ENCODE measurements around the gene TBXAS1. TPM values are rescaled to one million over a fixed set of nuclear protein-coding genes. Genes with fewer than 3 reads are reported as not detected.

The TBXAS1 gene
- total RNA-seq, 1 experiment from 2014 or later = 2.2 TPM

GRCh38 chr7:139981511-139981895 lies 152.4 kb downstream of the TBXAS1 start:
- H4K20me1 ChIP-seq (ENCODE audit: insufficient read depth) = no peaks in the 10 kb centered on the region
- no peak overlapping the region for H3K27ac ChIP-seq
- no peaks in the 10 kb centered on the region for H3K27me3 ChIP-seq (ENCODE audit: insufficient read depth, low read depth)
- CTCF ChIA-PET = no interaction called here
- no peaks in the 10 kb centered on the region for H3K36me3 ChIP-seq (ENCODE audit: low read depth)
- no peak overlapping the region for H3K4me2 ChIP-seq
- H3F3A ChIP-seq (ENCODE audit: insufficient read depth, low read depth) = no peaks in the 10 kb centered on the region
- no TSS peak for BruUV-seq (replicated peaks)
- no peak overlapping the region for H3K4me3 ChIP-seq
- H3K4me1 ChIP-seq (replicated peaks; ENCODE audit: insufficient read depth) = no peaks in the 10 kb centered on the region
- intact Hi-C loops (cut with micrococcal nuclease; ENCODE audit: unreplicated experiment) = no loop called here
- no peaks in the 10 kb centered on the region for H3K9me3 ChIP-seq (ENCODE audit: insufficient read depth, low read depth)
- H3K79me2 ChIP-seq (ENCODE audit: low read depth) = no peaks in the 10 kb centered on the region
- DNase-seq = no peak
- POLR2A ChIA-PET (ENCODE audit: unreplicated experiment) = no interaction called here
- TF ChIP-seq EZH2 (IDR thresholded peaks at IDR 0.05; ENCODE audit: low read depth) = no peak
- TF ChIP-seq, protein P1, sequence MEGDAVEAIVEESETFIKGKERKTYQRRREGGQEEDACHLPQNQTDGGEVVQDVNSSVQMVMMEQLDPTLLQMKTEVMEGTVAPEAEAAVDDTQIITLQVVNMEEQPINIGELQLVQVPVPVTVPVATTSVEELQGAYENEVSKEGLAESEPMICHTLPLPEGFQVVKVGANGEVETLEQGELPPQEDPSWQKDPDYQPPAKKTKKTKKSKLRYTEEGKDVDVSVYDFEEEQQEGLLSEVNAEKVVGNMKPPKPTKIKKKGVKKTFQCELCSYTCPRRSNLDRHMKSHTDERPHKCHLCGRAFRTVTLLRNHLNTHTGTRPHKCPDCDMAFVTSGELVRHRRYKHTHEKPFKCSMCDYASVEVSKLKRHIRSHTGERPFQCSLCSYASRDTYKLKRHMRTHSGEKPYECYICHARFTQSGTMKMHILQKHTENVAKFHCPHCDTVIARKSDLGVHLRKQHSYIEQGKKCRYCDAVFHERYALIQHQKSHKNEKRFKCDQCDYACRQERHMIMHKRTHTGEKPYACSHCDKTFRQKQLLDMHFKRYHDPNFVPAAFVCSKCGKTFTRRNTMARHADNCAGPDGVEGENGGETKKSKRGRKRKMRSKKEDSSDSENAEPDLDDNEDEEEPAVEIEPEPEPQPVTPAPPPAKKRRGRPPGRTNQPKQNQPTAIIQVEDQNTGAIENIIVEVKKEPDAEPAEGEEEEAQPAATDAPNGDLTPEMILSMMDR (conservative IDR thresholded peaks at IDR 0.05) = no peak
- H2AFZ ChIP-seq = no peak overlapping the region
- H3K9me2 ChIP-seq (ENCODE audit: insufficient read depth) = no peaks in the 10 kb centered on the region; the same call in 1 of the 2 replicates

GRCh38 chr7:139982927-139983920 lies 154.2 kb downstream of the TBXAS1 start:
- Histone ChIP-seq H3K9me2 (ENCODE audit: insufficient read depth) (no peaks in the 10 kb centered on the region; the same call in 1 of the 2 replicates), H3K27me3 (ENCODE audit: insufficient read depth, low read depth) (no peaks in the 10 kb centered on the region), H3F3A (ENCODE audit: insufficient read depth, low read depth) (no peaks in the 10 kb centered on the region), H3K9me3 (ENCODE audit: insufficient read depth, low read depth) (no peaks in the 10 kb centered on the region), H3K36me3 (ENCODE audit: low read depth) (no peaks in the 10 kb centered on the region), H3K4me3 (no peak overlapping the region), H2AFZ (no peak overlapping the region), H3K27ac (no peak overlapping the region), H3K79me2 (ENCODE audit: low read depth) (no peaks in the 10 kb centered on the region), H3K4me2 (no peak overlapping the region), H4K20me1 (ENCODE audit: insufficient read depth) (no peaks in the 10 kb centered on the region), H3K4me1 (replicated peaks; ENCODE audit: insufficient read depth) (no peaks in the 10 kb centered on the region)
- BruUV-seq (replicated peaks) = no TSS peak
- POLR2A ChIA-PET (ENCODE audit: unreplicated experiment) = interaction anchor here (0.6 kb wide), 1 partner anchor 607 kb away, joined by 3 read pairs; no protein-coding TSS in a partner anchor
- no peak for TF ChIP-seq EZH2 (IDR thresholded peaks at IDR 0.05; ENCODE audit: low read depth)
- TF ChIP-seq, protein P1 (conservative IDR thresholded peaks at IDR 0.05) = no peak
- intact Hi-C loops (cut with micrococcal nuclease; ENCODE audit: unreplicated experiment) = no loop called here
- CTCF ChIA-PET = no interaction called here
- no peak for DNase-seq

DNA sequence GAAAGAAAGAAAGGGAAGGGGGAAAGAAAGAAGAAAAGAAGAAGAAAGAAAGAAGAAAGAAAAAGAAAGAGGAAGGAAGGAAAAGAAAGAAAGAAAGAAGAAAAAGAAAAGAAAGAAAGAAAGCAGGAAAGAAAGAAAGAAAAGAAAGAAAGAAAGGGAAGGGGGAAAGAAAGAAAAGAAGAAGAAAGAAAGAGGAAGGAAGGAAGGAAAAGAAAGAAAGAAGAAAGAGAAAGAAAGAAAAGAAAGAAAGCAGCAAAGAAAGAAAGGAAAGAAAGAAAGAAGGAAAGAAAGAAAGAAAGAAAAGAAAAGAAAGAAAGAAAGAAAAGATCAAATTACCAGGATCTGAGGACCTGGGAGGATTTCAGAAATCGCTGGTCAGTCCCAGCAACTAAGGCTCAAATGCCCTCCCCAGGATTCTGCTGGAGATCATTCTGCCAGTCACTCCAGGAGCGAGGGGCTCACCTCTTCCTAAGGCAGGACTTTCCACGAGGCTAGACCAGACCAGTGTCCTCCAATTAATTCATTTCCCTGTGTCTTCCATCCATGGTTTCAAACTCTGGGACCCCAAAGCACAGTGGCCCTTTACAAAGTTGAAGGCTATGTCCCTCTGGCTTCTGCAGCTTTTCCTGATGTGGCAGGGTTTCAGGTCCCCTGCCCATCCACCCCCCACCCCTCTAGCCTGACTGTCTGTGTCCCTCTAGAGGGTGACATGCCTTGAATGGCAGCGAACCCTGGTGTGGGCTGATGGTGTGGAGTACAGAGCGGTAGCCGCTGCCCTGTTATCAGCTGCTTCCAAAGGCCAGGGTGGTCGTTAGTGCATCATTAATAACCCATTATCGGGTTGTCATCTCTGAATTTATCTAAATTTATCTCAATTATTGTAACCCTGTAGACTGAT lies 155.8 kb downstream of the TBXAS1 start:
- no peak overlapping the region for H2AFZ ChIP-seq
- BruUV-seq (replicated peaks) = no TSS peak
- TF ChIP-seq EZH2 (IDR thresholded peaks at IDR 0.05; ENCODE audit: low read depth) = no peak
- TF ChIP-seq, protein P1 (conservative IDR thresholded peaks at IDR 0.05) = no peak
- intact Hi-C loops (cut with micrococcal nuclease; ENCODE audit: unreplicated experiment) = no loop called here
- ChIA-PET CTCF (no interaction called here), POLR2A (ENCODE audit: unreplicated experiment) (no interaction called here)
- H3K4me1 ChIP-seq (replicated peaks; ENCODE audit: insufficient read depth) = no peaks in the 10 kb centered on the region
- no peaks in the 10 kb centered on the region for H3F3A ChIP-seq (ENCODE audit: insufficient read depth, low read depth)
- no peaks in the 10 kb centered on the region for H3K36me3 ChIP-seq (ENCODE audit: low read depth)
- H3K9me3 ChIP-seq (ENCODE audit: insufficient read depth, low read depth) = no peaks in the 10 kb centered on the region
- H3K79me2 ChIP-seq (ENCODE audit: low read depth) = no peaks in the 10 kb centered on the region
- no peak overlapping the region for H3K27ac ChIP-seq
- H3K4me2 ChIP-seq = no peak overlapping the region
- no peaks in the 10 kb centered on the region for H4K20me1 ChIP-seq (ENCODE audit: insufficient read depth)
- DNase-seq = no peak
- H3K9me2 ChIP-seq (ENCODE audit: insufficient read depth) = no peaks in the 10 kb centered on the region; the same call in 1 of the 2 replicates
- H3K27me3 ChIP-seq (ENCODE audit: insufficient read depth, low read depth) = no peaks in the 10 kb centered on the region
- H3K4me3 ChIP-seq = no peak overlapping the region
